ENCODE results near the gene SRPK2. TPM values are rescaled to one million over a fixed set of nuclear protein-coding genes. Genes with fewer than 3 reads are reported as not detected.

Gene SRPK2
- total RNA-seq, 1 donor from 2014 or later: 54.1 TPM

GRCh38 chr7:105307163-105307672, 81.5 kb downstream of the SRPK2 start:
- H4K20me1 ChIP-seq (ENCODE audit: low read depth): peaks cover 53% of the 10 kb centered on the region
- H3K36me3 Mint-ChIP-seq: no peaks in the 10 kb centered on the region
- no peak overlapping the region for H3K4me3 ChIP-seq
- H3K4me1 ChIP-seq: peaks cover 13% of the 10 kb centered on the region
- H3K4me1 Mint-ChIP-seq: peaks cover 14% of the 10 kb centered on the region
- peaks cover 89% of the 10 kb centered on the region for H3K79me2 ChIP-seq (ENCODE audit: low read depth)
- no peak overlapping the region for H2AFZ ChIP-seq (replicated peaks)
- H3K9me3 Mint-ChIP-seq: no peaks in the 10 kb centered on the region
- no peaks in the 10 kb centered on the region for H3K27me3 ChIP-seq
- H3K27ac ChIP-seq: no peak overlapping the region
- no peak overlapping the region for H3K4me2 ChIP-seq
- no peaks in the 10 kb centered on the region for H3K36me3 ChIP-seq
- no peaks in the 10 kb centered on the region for H3K9me3 ChIP-seq (ENCODE audit: low read depth)
- H3K4me3 Mint-ChIP-seq: no peak overlapping the region
- no peak for DNase-seq (ENCODE audit: low spot score)
- no peak overlapping the region for H3K27ac Mint-ChIP-seq
- H3K9ac ChIP-seq: no peak overlapping the region
- TF ChIP-seq EZH2 (IDR thresholded peaks at IDR 0.05) (no peak), CTCF (IDR thresholded peaks at IDR 0.05) (no peak), EZH2phosphoT487 (IDR thresholded peaks at IDR 0.05) (no peak)
- H3F3A ChIP-seq (ENCODE audit: low read depth): no peaks in the 10 kb centered on the region
- no peaks in the 10 kb centered on the region for H3K27me3 Mint-ChIP-seq (ENCODE audit: insufficient read depth, low read depth)

GRCh38 chr7:105306298-105306748, 82.4 kb downstream of the SRPK2 start:
- no peak overlapping the region for H3K4me3 Mint-ChIP-seq
- H3K36me3 ChIP-seq: no peaks in the 10 kb centered on the region
- DNase-seq (ENCODE audit: low spot score): no peak
- H3K27me3 ChIP-seq: no peaks in the 10 kb centered on the region
- H2AFZ ChIP-seq (replicated peaks): no peak overlapping the region
- no peak overlapping the region for H3K27ac ChIP-seq
- peaks cover 4% of the 10 kb centered on the region for H3K36me3 Mint-ChIP-seq
- no peaks in the 10 kb centered on the region for H3K27me3 Mint-ChIP-seq (ENCODE audit: insufficient read depth, low read depth)
- TF ChIP-seq EZH2phosphoT487 (IDR thresholded peaks at IDR 0.05) (no peak), EZH2 (IDR thresholded peaks at IDR 0.05) (no peak), CTCF (IDR thresholded peaks at IDR 0.05) (no peak)
- no peak overlapping the region for H3K9ac ChIP-seq
- no peaks in the 10 kb centered on the region for H3K9me3 Mint-ChIP-seq
- no peaks in the 10 kb centered on the region for H3F3A ChIP-seq (ENCODE audit: low read depth)
- H3K4me1 ChIP-seq: peaks cover 13% of the 10 kb centered on the region
- H3K9me3 ChIP-seq (ENCODE audit: low read depth): no peaks in the 10 kb centered on the region
- no peak overlapping the region for H3K4me3 ChIP-seq
- H3K27ac Mint-ChIP-seq: no peak overlapping the region
- peaks cover 18% of the 10 kb centered on the region for H3K4me1 Mint-ChIP-seq
- peaks cover 90% of the 10 kb centered on the region for H3K79me2 ChIP-seq (ENCODE audit: low read depth)
- H3K4me2 ChIP-seq: no peak overlapping the region
- H4K20me1 ChIP-seq (ENCODE audit: low read depth): peaks cover 50% of the 10 kb centered on the region

- Histone ChIP-seq H3K27ac (no peak overlapping the region), H3K79me2 (ENCODE audit: low read depth) (peaks cover 85% of the 10 kb centered on the region), H3K36me3 (no peaks in the 10 kb centered on the region), H3K27me3 (no peaks in the 10 kb centered on the region), H3K4me2 (no peak overlapping the region), H3K4me1 (peaks cover 13% of the 10 kb centered on the region), H4K20me1 (ENCODE audit: low read depth) (peaks cover 43% of the 10 kb centered on the region), H3K9ac (no peak overlapping the region), H3K4me3 (no peak overlapping the region), H2AFZ (replicated peaks) (no peak overlapping the region), H3K9me3 (ENCODE audit: low read depth) (no peaks in the 10 kb centered on the region), H3F3A (ENCODE audit: low read depth) (no peaks in the 10 kb centered on the region)
- no peak for DNase-seq (ENCODE audit: low spot score)
- H3K27me3 Mint-ChIP-seq (ENCODE audit: insufficient read depth, low read depth): no peaks in the 10 kb centered on the region
- H3K36me3 Mint-ChIP-seq: peaks cover 4% of the 10 kb centered on the region
- no peak for TF ChIP-seq CTCF (IDR thresholded peaks at IDR 0.05)
- TF ChIP-seq EZH2 (IDR thresholded peaks at IDR 0.05): no peak
- no peak for TF ChIP-seq EZH2phosphoT487 (IDR thresholded peaks at IDR 0.05)
- H3K4me3 Mint-ChIP-seq: no peak overlapping the region
- no peak overlapping the region for H3K27ac Mint-ChIP-seq
- H3K4me1 Mint-ChIP-seq: peaks cover 18% of the 10 kb centered on the region
- H3K9me3 Mint-ChIP-seq: peaks cover under 1% of the 10 kb centered on the region
Measured at GRCh38 chr7:105305633-105306032, 83.1 kb downstream of the SRPK2 start.

All from neural progenitor cell (in vitro differentiated cells).